ENCODE measurements around the gene SAMD1.

DNA sequence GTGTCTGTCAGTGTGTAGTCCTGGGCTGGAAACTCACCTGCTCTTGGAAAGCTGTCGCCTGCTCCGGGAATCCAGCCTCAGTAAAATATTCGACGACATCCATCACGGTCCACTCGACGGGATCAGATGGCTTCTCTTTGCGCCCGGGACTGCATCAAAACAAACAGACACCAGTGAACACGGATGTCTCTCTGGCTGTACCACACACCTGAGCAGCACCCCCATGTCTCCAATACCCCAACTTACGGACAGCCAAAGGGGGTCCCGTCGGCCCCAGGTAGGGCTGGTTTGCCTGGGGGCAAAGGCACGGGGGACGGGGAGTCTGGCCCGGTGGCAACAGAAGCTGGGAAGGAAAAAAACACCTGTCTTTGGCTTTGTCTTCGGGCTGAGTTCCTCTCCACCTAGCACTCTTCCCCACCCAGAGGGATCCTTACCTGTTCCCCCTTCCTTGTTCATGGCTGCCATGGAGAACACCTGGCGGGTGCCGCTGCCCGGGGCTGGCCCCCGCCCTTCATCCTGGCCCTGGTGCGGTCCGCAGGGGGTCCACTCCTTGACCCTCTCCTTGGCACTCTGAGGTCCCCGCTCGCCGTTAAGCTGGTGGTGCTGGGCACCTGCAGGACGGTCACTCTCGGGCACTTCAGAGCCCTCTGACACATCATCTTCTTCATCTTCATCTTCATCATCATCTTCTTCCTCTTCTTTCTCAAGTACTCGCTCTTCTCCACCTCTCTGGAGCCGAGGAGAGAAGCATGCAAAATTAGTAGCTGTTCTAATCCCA is 1.7 kb downstream of the SAMD1 start:
- TF ChIP-seq HDAC2 (IDR thresholded peaks at IDR 0.05; ENCODE audit: borderline replicate concordance in 1 of 2, low read depth in 2 of 2, low read length in 2 of 2): no peak
- no peak for TF ChIP-seq BACH1 (IDR thresholded peaks at IDR 0.05; ENCODE audit: low read length)
- TF ChIP-seq RAD21 (IDR thresholded peaks at IDR 0.05 in 1 of 2, conservative IDR thresholded peaks at IDR 0.05 in 1 of 2; ENCODE audit: low read depth in 2 of 2, low read length in 2 of 2): no peak
- no peak for TF ChIP-seq CTCF (IDR thresholded peaks at IDR 0.05; ENCODE audit: control extremely low read depth in 1 of 3, insufficient read depth in 1 of 3, low read depth in 1 of 3, low read length in 3 of 3)
- no peak for TF ChIP-seq TEAD4 (IDR thresholded peaks at IDR 0.05; ENCODE audit: low read depth, low read length)
- no peak for TF ChIP-seq EGR1 (IDR thresholded peaks at IDR 0.05; ENCODE audit: borderline replicate concordance, low read depth, low read length)
- TF ChIP-seq TAF1 (IDR thresholded peaks at IDR 0.05; ENCODE audit: low read depth, low read length): no peak
- TF ChIP-seq NRF1 (IDR thresholded peaks at IDR 0.05; ENCODE audit: low read depth, low read length): no peak
- TF ChIP-seq POLR2AphosphoS5 (IDR thresholded peaks at IDR 0.05; ENCODE audit: low read depth, low read length): no peak
- no peak for TF ChIP-seq USF2 (IDR thresholded peaks at IDR 0.05; ENCODE audit: low read length)
- no peak for TF ChIP-seq JUN (IDR thresholded peaks at IDR 0.05; ENCODE audit: low read depth, low read length)
- no peak for TF ChIP-seq GABPA (IDR thresholded peaks at IDR 0.05; ENCODE audit: borderline replicate concordance, insufficient read depth, low read length)
